Bladder microvascular endothelial cell (primary cell): ENCODE data around the gene UQCRFS1. TPM values are rescaled to one million over a fixed set of nuclear protein-coding genes. Genes with fewer than 3 reads are reported as not detected.

Experiments used
- total RNA-seq: library from RNA; depleted of rRNA; stranded (reverse); fragments of >200 nt; gene quantifications from 2 replicates; pipeline ENCODE4 v1.2.3, GENCODE V29; 2014

The UQCRFS1 gene
- 20.2 and 20.7 TPM in 2 replicates for total RNA-seq

DNA sequence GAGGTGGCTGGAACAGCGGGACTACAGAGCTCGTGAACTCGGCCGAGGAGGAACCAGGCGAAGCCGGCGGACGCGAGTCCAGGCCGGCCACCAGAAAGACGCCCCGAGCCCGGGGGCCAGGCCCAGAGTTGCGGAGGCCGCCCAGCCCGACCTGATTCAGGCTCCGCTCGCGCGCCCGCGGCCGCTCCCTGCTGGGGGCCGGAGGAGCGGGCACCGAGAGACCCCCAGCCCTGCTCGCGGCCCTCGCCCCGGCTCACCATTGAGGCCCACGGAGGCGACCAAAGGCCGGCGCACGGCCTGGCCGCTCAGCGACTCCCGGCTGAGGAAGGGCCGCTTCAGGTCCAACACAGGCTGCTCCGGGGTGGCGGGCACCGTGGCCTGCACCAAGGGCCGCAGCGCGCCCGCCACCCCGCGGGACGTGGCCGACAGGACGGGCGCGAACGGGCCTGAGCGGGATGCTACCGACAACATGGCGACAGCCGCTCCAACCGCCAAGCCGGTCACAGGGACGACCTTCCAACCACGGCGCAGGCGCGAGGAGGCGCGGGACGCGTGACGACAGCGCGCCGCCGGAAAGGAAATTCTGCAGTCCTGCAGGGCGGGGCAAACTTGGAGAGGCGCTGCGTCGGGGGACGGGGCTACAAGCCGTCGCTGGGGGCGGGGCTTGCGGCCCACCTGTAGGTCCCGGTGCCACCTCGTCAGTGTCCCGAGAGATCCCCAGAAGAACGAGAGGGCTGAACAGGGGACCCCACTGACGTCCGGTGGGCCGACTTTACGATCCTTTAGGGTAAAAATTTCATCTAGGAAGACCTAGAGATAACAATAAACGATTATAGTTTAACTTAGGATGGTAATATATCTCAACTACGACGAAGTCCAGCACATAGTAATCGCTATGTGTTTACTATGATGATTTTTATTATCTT lies at the start of gene UQCRFS1:
Gene UQCRFS1, minus strand, starts transcription at position 504 of the 926 bp plus-strand sequence. Its CDS starts 33 bp downstream, at position 471.

